ENCODE data around the gene UFL1.

GRCh38 chr6:96478695-96479094 lies 42.9 kb upstream of the UFL1 start:
- TF ChIP-seq, protein P1, sequence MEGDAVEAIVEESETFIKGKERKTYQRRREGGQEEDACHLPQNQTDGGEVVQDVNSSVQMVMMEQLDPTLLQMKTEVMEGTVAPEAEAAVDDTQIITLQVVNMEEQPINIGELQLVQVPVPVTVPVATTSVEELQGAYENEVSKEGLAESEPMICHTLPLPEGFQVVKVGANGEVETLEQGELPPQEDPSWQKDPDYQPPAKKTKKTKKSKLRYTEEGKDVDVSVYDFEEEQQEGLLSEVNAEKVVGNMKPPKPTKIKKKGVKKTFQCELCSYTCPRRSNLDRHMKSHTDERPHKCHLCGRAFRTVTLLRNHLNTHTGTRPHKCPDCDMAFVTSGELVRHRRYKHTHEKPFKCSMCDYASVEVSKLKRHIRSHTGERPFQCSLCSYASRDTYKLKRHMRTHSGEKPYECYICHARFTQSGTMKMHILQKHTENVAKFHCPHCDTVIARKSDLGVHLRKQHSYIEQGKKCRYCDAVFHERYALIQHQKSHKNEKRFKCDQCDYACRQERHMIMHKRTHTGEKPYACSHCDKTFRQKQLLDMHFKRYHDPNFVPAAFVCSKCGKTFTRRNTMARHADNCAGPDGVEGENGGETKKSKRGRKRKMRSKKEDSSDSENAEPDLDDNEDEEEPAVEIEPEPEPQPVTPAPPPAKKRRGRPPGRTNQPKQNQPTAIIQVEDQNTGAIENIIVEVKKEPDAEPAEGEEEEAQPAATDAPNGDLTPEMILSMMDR (IDR thresholded peaks at IDR 0.05), result no peak
- no peak for TF ChIP-seq POLR2A (IDR thresholded peaks at IDR 0.05)

Measured in lower leg skin (tissue), 3 donors.